H9 (cell line): ENCODE measurements around the gene LRSAM1. TPM values are rescaled to one million over a fixed set of nuclear protein-coding genes. Genes with fewer than 3 reads are reported as not detected.

Experiments
- DNase-seq: peaks from one replicate; pipeline ENCODE4 v3.0.0-alpha.2; 2017
- H2AFZ ChIP-seq: one replicate; pipeline ENCODE4 v1.6.1; 2013; ENCODE audit warnings: mild to moderate bottlenecking, low read length, control low read depth, moderate library complexity
- H2AK5ac ChIP-seq: 2 replicates; pipeline ENCODE4 v1.6.1; 2013; ENCODE audit warnings: low read length, control low read depth, mixed read lengths; ENCODE audit not compliant: insufficient read length
- H2BK120ac ChIP-seq: one replicate; pipeline ENCODE4 v1.6.1; 2013; ENCODE audit warnings: low read depth, mild to moderate bottlenecking, low read length, control low read depth, inconsistent platforms; ENCODE audit not compliant: poor library complexity, severe bottlenecking
- H2BK12ac ChIP-seq: 2 replicates; pipeline ENCODE4 v1.6.1; 2013; ENCODE audit warnings: low read length, control low read depth, mixed read lengths, low read depth; ENCODE audit not compliant: insufficient read length
- H2BK15ac ChIP-seq: 2 replicates; pipeline ENCODE4 v1.6.1; 2013; ENCODE audit warnings: low read depth, low read length, control low read depth
- H2BK20ac ChIP-seq: one replicate; pipeline ENCODE4 v1.6.1; 2013; ENCODE audit warnings: low read depth, mild to moderate bottlenecking, low read length, control low read depth, inconsistent platforms; ENCODE audit not compliant: poor library complexity, severe bottlenecking
- H2BK5ac ChIP-seq: 2 replicates; pipeline ENCODE4 v1.6.1; 2013; ENCODE audit warnings: low read length, control low read depth, mixed read lengths; ENCODE audit not compliant: insufficient read length
- H3K14ac ChIP-seq: 2 replicates; pipeline ENCODE4 v1.6.1; 2013; ENCODE audit warnings: low read length, control low read depth; ENCODE audit not compliant: insufficient read depth
- H3K18ac ChIP-seq: 2 replicates; pipeline ENCODE4 v1.6.1; 2013; ENCODE audit warnings: low read depth, mild to moderate bottlenecking, mixed read lengths, low read length, control low read depth; ENCODE audit not compliant: insufficient read length
- H3K23ac ChIP-seq: 2 replicates; pipeline ENCODE4 v1.6.1; 2013; ENCODE audit warnings: low read length, control low read depth, mixed read lengths, low read depth; ENCODE audit not compliant: insufficient read length
- H3K23me2 ChIP-seq: 2 replicates; pipeline ENCODE4 v1.6.1; 2013; ENCODE audit warnings: low read depth, mild to moderate bottlenecking, mixed read lengths, low read length, control low read depth; ENCODE audit not compliant: insufficient read length, poor library complexity, severe bottlenecking
- H3K27ac ChIP-seq: 2 replicates; pipeline ENCODE4 v1.5.1; 2013; ENCODE audit warnings: low read length, control low read depth, mixed read lengths, low read depth; ENCODE audit not compliant: insufficient read length
- H3K27me3 ChIP-seq: 2 replicates; pipeline ENCODE4 v1.6.1; 2013; ENCODE audit warnings: low read length, control low read depth, inconsistent platforms; ENCODE audit not compliant: insufficient read depth
- H3K4ac ChIP-seq: 2 replicates; pipeline ENCODE4 v1.6.1; 2013; ENCODE audit warnings: low read depth, mild to moderate bottlenecking, control low read depth, inconsistent platforms, low read length, moderate library complexity
- H3K4me1 ChIP-seq: 2 replicates; pipeline ENCODE4 v1.6.1; 2013; ENCODE audit warnings: low read length, control low read depth, inconsistent platforms; ENCODE audit not compliant: insufficient read depth
- H3K4me2 ChIP-seq: 2 replicates; pipeline ENCODE4 v1.6.1; 2013; ENCODE audit warnings: low read length, control low read depth, mixed read lengths; ENCODE audit not compliant: insufficient read length, insufficient read depth
- H3K56ac ChIP-seq: 2 replicates; pipeline ENCODE4 v1.6.1; 2013; ENCODE audit warnings: low read depth, mild to moderate bottlenecking, mixed read lengths, low read length, control low read depth; ENCODE audit not compliant: insufficient read length
- H3K79me1 ChIP-seq: 2 replicates; pipeline ENCODE4 v1.6.1; 2013; ENCODE audit warnings: low read depth, mild to moderate bottlenecking, moderate library complexity, low read length, control low read depth, inconsistent platforms; ENCODE audit not compliant: insufficient read depth, poor library complexity, severe bottlenecking
- H3K79me2 ChIP-seq: 2 replicates; pipeline ENCODE4 v1.6.1; 2013; ENCODE audit warnings: low read length, control low read depth, inconsistent platforms; ENCODE audit not compliant: insufficient read depth
- H3K9ac ChIP-seq: 2 replicates; pipeline ENCODE4 v1.6.1; 2013; ENCODE audit warnings: low read length, control low read depth, mixed read lengths; ENCODE audit not compliant: insufficient read length; ENCODE audit errors: extremely low read depth
- H3K9me3 ChIP-seq: one replicate; pipeline ENCODE4 v1.6.1; 2013; ENCODE audit warnings: low read depth, low read length, inconsistent platforms; ENCODE audit not compliant: control insufficient read depth
- H3T11ph ChIP-seq: one replicate; pipeline ENCODE4 v1.6.1; 2013; ENCODE audit warnings: mild to moderate bottlenecking, low read length, control low read depth, inconsistent platforms
- H4K20me1 ChIP-seq: one replicate; pipeline ENCODE4 v1.6.1; 2013; ENCODE audit not compliant: control insufficient read depth, insufficient read length, insufficient read depth
- H4K5ac ChIP-seq: 2 replicates; pipeline ENCODE4 v1.6.1; 2013; ENCODE audit warnings: low read depth, mild to moderate bottlenecking, mixed read lengths, low read length, control low read depth; ENCODE audit not compliant: insufficient read length
- H4K8ac ChIP-seq: replicated peaks from 2 replicates; pipeline ENCODE4 v1.6.1; 2013; ENCODE audit warnings: low read length, control low read depth, mixed read lengths, low read depth; ENCODE audit not compliant: insufficient read length
- H4K91ac ChIP-seq: 2 replicates; pipeline ENCODE4 v1.6.1; 2013; ENCODE audit warnings: low read depth, mild to moderate bottlenecking, moderate library complexity, mixed read lengths, low read length, control low read depth; ENCODE audit not compliant: insufficient read length
- H3K27ac Mint-ChIP-seq, 3 experiments: 2 replicates in 2 of 3; 3 replicates in 1 of 3; pipeline ENCODE4 v1.8.0; 2020 to 2021; ENCODE audit warnings: mixed read lengths in 3 of 3, mild to moderate bottlenecking in 1 of 3, moderate library complexity in 1 of 3
- H3K27me3 Mint-ChIP-seq: 2 replicates; pipeline ENCODE4 v1.8.0; 2021; ENCODE audit warnings: low read depth, mild to moderate bottlenecking, moderate library complexity, mixed read lengths
- H3K36me3 Mint-ChIP-seq, 3 experiments: 2 replicates in 2 of 3; 3 replicates in 1 of 3; pipeline ENCODE4 v1.8.0; 2020 to 2021; ENCODE audit warnings: low read depth in 3 of 3, mixed read lengths in 3 of 3; ENCODE audit not compliant: insufficient read depth in 1 of 3
- H3K4me1 Mint-ChIP-seq, 2 experiments: 2 replicates each; pipeline ENCODE4 v1.8.0; 2020; ENCODE audit warnings: mixed read lengths in 2 of 2
- H3K4me3 Mint-ChIP-seq, 2 experiments: 2 replicates in 1 of 2; 3 replicates in 1 of 2; pipeline ENCODE4 v1.8.0; 2020 to 2021; ENCODE audit warnings: mild to moderate bottlenecking in 2 of 2, mixed read lengths in 2 of 2, moderate library complexity in 1 of 2
- H3K9me3 Mint-ChIP-seq, 2 experiments: 2 replicates in 1 of 2; 3 replicates in 1 of 2; pipeline ENCODE4 v1.8.0; 2020; ENCODE audit warnings: mild to moderate bottlenecking in 2 of 2, mixed read lengths in 2 of 2, moderate library complexity in 1 of 2
- CTCF ChIP-seq: fragments of 200-600 bp; sonication (generic); conservative IDR thresholded peaks from 3 replicates; pipeline ENCODE4 v1.8.0; 2021; ENCODE audit warnings: antibody characterized with exemption, mild to moderate bottlenecking
- WGBS: extraction: QIAGEN DNeasy Blood & Tissue Kit; methylation state at CpG from one replicate; pipeline ENCODE4 v1.1.7; 2013; ENCODE audit warnings: missing lambda C conversion rate, low lambda C conversion rate, mixed read lengths; ENCODE audit not compliant: insufficient read length; ENCODE audit errors: extremely low coverage; 5-methylcytosine and 5-hydroxymethylcytosine counted together
- total RNA-seq: library from RNA; stranded (reverse); gene quantifications from 2 replicates; pipeline ENCODE4 v1.2.1, GENCODE V29; 2021

The LRSAM1 gene
- total RNA-seq, 1 experiment from 2014 or later, result 16.2 TPM

- Histone ChIP-seq H3K9me3 (no peaks in the 10 kb centered on the region), H2BK15ac (no peak overlapping the region), H2BK120ac (no peak overlapping the region), H3K23ac (no peak overlapping the region), H4K20me1 (no peaks in the 10 kb centered on the region), H3K9ac (no peak overlapping the region), H2BK12ac (no peak overlapping the region), H3K14ac (no peak overlapping the region), H3K79me2 (peaks cover 1% of the 10 kb centered on the region; the same call in 1 of the 2 replicates), H3K18ac (no peak overlapping the region), H3K4me1 (no peaks in the 10 kb centered on the region; the same call in 1 of the 2 replicates), H3K56ac (no peak overlapping the region), H3K4ac (no peak overlapping the region), H2AFZ (no peak overlapping the region), H4K5ac (no peak overlapping the region), H4K91ac (no peak overlapping the region), H3T11ph (no peak overlapping the region), H2AK5ac (no peak overlapping the region), H2BK5ac (no peak overlapping the region), H3K4me2 (no peak overlapping the region), H3K23me2 (no peaks in the 10 kb centered on the region), H3K27me3 (no peaks in the 10 kb centered on the region), H3K79me1 (peaks cover 2% of the 10 kb centered on the region), H4K8ac (no peak overlapping the region), H2BK20ac (no peak overlapping the region), H3K27ac (no peak overlapping the region)
- H3K27me3 Mint-ChIP-seq, result no peaks in the 10 kb centered on the region
- no peak overlapping the region for H3K4me3 Mint-ChIP-seq
- DNase-seq, result no peak
- peaks cover 24 to 30% of the 10 kb centered on the region in 2 experiments for H3K4me1 Mint-ChIP-seq
- WGBS, result no CpG with 5 or more reads among the region's 7 CpGs
- no peaks in the 10 kb centered on the region for H3K9me3 Mint-ChIP-seq
- no peaks in the 10 kb centered on the region for H3K36me3 Mint-ChIP-seq
- no peak for TF ChIP-seq CTCF
- no peak overlapping the region for H3K27ac Mint-ChIP-seq
Measured at GRCh38 chr9:127541176-127541575, 89.9 kb downstream of the LRSAM1 start.
